Thyroid gland (tissue), 4 donors: ENCODE data around the gene ACSL1.

Experiments used
- POLR2A ChIP-seq, 2 donors: fragments of 450-650 bp; IDR thresholded peaks; one replicate each; pipeline ENCODE4 v1.6.1; 2017; ENCODE audit warnings: antibody characterized with exemption in 2 of 2, mild to moderate bottlenecking in 2 of 2, moderate library complexity in 1 of 2
- TF ChIP-seq, protein P1 (sequence below), 6 experiments: fragments of 200-600 bp in 3 of 6; fragments of 450-650 bp in 3 of 6; sonication (generic) in 3 of 6; IDR thresholded peaks; one replicate each; pipeline ENCODE4 v1.5.1; 2016 to 2019; ENCODE audit warnings: antibody characterized with exemption in 6 of 6, mild to moderate bottlenecking in 2 of 6, inconsistent platforms in 1 of 6, moderate library complexity in 1 of 6

DNA sequence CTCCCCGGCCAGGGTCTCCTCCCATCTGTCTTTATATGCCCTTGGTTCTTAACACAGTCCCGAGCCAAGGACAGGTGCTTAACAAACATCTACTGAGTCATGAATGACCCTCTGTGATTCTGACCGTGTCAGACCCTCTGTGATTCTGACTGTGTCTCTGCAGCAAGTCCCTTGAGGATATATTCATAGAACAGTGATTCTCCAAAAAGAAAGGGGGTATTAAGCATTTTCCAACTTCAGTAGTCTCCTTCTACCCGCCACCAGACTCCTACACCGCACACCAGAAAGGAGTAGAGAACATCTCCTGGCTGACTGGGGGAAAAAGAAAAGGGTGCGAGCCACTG lies 13.6 kb downstream of the ACSL1 start:
- TF ChIP-seq, protein P1, sequence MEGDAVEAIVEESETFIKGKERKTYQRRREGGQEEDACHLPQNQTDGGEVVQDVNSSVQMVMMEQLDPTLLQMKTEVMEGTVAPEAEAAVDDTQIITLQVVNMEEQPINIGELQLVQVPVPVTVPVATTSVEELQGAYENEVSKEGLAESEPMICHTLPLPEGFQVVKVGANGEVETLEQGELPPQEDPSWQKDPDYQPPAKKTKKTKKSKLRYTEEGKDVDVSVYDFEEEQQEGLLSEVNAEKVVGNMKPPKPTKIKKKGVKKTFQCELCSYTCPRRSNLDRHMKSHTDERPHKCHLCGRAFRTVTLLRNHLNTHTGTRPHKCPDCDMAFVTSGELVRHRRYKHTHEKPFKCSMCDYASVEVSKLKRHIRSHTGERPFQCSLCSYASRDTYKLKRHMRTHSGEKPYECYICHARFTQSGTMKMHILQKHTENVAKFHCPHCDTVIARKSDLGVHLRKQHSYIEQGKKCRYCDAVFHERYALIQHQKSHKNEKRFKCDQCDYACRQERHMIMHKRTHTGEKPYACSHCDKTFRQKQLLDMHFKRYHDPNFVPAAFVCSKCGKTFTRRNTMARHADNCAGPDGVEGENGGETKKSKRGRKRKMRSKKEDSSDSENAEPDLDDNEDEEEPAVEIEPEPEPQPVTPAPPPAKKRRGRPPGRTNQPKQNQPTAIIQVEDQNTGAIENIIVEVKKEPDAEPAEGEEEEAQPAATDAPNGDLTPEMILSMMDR (IDR thresholded peaks at IDR 0.05) = no peak
- TF ChIP-seq POLR2A (IDR thresholded peaks at IDR 0.05) = no peak
